Sigmoid colon (tissue), 4 donors: ENCODE data around the gene TMEM106C.

ENCODE experiments used
- CTCF ChIP-seq, 4 experiments: fragments of 450-650 bp in 3 of 4; fragments of 200-600 bp in 1 of 4; IDR thresholded peaks; one replicate each; pipeline ENCODE4 v1.5.1; 2016 to 2019; ENCODE audit warnings: antibody characterized with exemption in 4 of 4, mild to moderate bottlenecking in 3 of 4, moderate library complexity in 2 of 4
- EP300 ChIP-seq, 4 donors: sonication (generic); formaldehyde crosslinking; IDR thresholded peaks; one replicate each; pipeline ENCODE4 v1.6.1; 2017; ENCODE audit warnings: antibody characterized with exemption in 4 of 4
- POLR2A ChIP-seq, 2 donors: fragments of 450-650 bp; IDR thresholded peaks; one replicate each; pipeline ENCODE4 v1.6.1; 2016; ENCODE audit warnings: antibody characterized with exemption in 2 of 2, mild to moderate bottlenecking in 2 of 2, moderate library complexity in 2 of 2
- POLR2AphosphoS5 ChIP-seq, 4 donors: sonication (generic); formaldehyde crosslinking; IDR thresholded peaks; one replicate each; pipeline ENCODE4 v1.6.1; 2017; ENCODE audit warnings: antibody characterized with exemption in 4 of 4

GRCh38 chr12:48015954-48016353 is 52.6 kb downstream of the TMEM106C start:
- TF ChIP-seq POLR2A (IDR thresholded peaks at IDR 0.05) (no peak), CTCF (IDR thresholded peaks at IDR 0.05) (no peak), EP300 (IDR thresholded peaks at IDR 0.05) (no peak), POLR2AphosphoS5 (IDR thresholded peaks at IDR 0.05) (no peak)
